NB4 (cell line): ENCODE results near the gene CDC42EP1.

ENCODE experiments used
- CTCF ChIP-seq: IDR thresholded peaks from one replicate; pipeline ENCODE4 v1.5.1; 2012; ENCODE audit warnings: low read depth, low read length
- POLR2A ChIP-seq: IDR thresholded peaks from 2 replicates; pipeline ENCODE4 v1.6.1; 2011; ENCODE audit warnings: mild to moderate bottlenecking; ENCODE audit not compliant: insufficient read length; ENCODE audit errors: extremely low read depth

- no peak for TF ChIP-seq CTCF
- no peak for TF ChIP-seq POLR2A
Measured at GRCh38 chr22:37514526-37515051, 45.7 kb upstream of the CDC42EP1 start.
